Activated gamma-delta T cell (primary cell): ENCODE measurements around the gene CHMP6.

Source experiments
- DNase-seq: peaks from one replicate; lab custom pipeline; 2025; lab: John Stamatoyannopoulos, UW
- total RNA-seq, 2 donors: gene quantifications; one replicate each; lab custom pipeline; 2026; lab: John Stamatoyannopoulos, UW

Gene CHMP6
- 32.8 to 34.0 reads per million in 2 donors for total RNA-seq

DNA sequence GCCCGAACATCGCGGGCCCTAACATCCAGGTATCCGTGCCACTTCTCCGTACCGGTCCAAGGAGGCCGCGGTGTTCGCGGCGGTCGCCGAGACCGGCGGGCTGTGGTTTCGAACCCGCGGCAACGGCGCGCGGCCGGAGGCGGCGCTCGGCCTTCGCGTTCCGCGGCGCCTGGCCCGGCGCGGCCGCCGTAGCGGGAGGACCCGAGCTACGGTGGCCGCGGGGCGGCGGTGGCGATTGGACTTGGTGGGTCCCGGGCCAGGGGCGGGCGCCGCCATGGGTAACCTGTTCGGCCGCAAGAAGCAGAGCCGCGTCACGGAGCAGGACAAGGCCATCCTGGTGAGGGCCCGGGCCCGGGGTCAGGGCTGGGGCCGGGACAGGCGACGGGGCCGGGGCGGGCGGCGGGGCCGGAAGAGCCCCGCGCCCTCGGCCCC is at the start of gene CHMP6:
Gene CHMP6, plus strand, starts transcription at position 197 of the 432 bp plus-strand sequence. Its CDS starts 78 bp downstream, at position 275.
- peak; percentile 64 for DNase-seq

DNA sequence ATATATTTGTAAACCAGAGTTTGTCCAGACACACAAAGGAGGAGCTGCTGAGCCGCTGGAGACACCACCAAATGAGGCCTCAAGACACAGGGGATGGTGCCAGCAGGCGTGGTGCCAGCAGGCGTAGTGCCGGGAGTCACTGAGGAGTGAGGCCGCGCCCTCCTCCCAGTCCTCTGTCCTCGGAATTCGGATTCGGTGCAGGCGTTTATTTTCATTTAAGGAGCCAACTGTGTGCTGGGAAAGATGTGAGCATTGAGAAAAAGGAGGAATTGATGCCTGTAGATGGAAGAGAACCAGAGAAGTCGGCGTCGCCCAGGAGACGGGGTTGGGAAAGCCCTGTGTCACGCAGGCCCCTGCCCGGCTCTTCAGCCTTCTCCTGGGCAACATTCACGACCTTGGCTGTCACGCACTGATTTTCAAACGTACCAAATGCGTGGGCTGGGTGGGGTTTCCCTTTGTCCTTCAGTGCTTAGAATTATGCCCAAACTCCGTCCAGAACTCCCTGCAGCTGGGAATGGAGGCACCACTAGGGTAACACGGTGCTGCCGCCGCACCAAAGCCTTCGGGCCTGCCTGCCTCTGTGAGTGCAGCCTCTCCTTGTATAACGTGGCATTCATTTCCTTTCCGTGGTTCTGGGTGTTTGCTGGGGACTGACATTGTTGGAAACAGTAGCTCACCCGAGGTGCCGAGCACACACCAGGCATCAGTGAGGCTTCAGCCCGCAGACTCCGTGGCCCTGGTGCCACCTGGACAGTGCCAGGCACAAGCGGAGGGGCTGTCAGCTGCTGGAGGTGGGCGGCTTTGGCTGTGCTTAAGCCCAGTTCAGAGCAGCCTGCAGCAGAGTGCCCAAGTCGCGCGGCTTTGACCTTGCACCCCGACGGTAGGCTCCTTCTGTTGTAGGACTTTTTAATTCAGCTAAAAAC is 49.0 kb upstream of the CHMP6 start:
- DNase-seq, result no peak

DNA sequence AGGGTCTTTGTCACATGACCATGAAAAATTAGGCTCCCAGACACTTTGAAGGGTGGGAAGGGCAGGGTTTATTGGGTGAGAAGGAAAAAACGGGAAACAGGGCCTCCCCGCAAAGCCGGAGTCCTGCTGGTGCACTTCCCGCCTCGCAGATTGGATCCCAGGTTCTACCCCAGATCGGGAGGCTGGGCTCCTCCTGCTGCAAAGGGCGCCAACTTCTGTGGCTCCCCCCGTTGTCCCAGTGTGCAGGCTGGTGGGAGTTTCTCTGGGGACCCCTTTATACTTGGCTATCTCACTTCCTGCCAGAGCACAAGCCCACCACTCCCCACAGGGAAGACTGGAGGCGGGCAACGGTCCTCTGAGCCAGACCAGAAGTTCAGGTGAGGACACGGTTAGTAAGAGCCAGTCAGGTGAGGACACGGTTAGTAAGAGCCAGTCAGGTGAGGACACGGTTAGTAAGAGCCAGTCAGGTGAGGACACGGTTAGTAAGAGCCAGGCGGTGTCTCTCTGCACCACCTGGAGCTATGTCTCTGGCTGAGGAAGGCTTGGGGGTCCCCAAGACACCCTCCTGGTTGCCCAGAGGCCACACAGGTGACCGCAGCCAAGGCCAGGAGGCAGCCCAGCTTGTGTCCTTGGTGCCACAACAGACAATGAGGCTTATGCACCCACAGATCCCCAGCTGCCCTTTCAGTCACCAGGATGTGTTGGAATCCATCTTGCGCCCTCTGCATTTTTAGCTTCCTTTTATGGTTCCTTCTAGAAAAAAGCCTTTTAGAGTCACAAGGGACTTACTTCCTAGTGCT is 48.1 kb upstream of the CHMP6 start:
- no peak for DNase-seq

DNA sequence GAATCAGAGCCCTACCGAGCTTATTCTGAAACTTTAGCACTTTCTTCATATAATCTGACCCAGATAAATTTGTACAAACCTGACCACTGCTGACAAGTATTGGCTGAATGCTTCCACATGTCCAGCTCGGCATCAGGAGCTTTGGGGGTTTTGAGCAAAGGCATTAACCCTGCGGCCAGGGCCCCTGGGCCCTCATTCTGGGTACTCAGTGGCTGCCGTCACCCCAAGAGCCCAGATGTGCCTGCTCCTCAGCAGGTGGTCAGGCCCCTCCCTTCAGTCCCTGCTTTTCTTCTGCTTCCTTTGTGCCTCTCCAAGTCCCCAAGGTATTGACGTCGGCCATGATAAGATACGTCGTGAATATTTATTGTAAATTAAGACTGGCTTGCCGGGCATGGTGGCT is 47.3 kb upstream of the CHMP6 start:
- DNase-seq, result no peak

DNA sequence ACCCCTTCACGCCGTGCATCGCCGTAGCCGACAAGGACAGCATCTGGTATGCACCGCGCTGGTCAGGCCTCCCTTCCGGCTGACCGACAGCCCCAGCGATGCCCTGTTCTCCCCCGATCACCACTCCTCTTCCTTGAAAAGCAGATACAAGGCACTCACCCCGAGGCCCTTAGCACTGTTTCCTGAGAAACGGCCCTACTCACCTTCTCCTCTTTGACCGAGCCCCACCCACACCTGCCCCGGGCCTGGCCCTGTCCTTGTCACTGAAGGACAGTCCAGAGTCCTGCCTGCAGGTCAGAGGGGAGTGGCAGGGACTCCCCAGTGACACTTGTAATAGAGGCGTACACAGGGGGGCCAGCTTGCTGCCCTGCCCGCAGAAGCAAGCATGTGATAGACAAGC is 45.9 kb upstream of the CHMP6 start:
- DNase-seq, result no peak

DNA sequence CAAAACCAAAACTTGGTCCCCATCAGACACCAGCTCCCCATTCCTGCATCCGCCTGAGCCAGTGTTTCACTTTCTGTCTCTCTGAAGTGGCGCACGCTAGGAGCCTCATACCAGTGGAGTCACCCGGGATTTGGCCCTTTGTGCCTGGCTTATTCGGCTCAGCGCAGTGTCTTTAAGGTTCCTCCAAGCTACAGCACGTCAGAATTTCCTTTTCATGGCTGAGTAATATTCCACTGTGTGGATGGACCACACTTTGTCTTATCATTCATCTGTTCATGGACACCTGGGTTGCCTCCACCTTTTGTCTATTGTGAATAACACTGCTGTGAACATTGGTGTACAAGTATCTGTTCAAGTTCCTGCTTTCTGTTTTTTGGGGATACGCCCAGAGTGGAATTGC is 45.2 kb upstream of the CHMP6 start:
- no peak for DNase-seq

DNA sequence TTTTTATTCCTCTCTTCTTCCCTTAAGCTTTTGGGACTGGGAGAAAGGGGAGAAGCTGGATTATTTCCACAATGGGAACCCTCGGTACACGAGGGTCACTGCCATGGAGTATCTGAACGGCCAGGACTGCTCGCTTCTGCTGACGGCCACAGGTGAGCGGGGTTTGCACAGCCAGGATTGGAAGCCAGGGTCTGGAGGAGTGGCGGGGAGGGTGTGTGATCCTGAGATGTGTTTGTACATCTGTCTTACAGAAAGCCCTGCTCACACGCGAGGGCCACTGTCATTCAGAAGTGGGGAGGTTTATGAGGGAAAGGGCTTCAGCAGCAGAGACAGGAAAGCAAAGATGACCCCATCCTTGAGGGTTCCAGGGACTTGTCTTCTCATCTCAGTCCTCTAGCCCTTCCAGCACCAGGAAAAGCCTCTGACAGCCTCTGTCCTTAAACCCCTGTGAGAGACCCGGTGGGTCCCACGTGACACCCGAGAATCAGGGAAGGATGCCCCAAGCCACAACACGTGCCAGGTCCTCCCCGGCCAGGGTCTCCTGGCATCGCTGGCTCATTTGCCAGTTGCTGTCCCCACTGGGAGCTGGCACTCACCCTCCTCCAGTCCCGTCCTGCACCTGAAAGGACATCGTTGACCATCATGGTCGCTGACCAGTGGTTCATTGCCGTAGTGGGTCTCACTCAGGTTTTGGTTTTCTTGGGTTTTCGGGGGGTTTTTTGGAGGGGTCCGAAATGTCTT is 44.3 kb upstream of the CHMP6 start:
- DNase-seq, result no peak

DNA sequence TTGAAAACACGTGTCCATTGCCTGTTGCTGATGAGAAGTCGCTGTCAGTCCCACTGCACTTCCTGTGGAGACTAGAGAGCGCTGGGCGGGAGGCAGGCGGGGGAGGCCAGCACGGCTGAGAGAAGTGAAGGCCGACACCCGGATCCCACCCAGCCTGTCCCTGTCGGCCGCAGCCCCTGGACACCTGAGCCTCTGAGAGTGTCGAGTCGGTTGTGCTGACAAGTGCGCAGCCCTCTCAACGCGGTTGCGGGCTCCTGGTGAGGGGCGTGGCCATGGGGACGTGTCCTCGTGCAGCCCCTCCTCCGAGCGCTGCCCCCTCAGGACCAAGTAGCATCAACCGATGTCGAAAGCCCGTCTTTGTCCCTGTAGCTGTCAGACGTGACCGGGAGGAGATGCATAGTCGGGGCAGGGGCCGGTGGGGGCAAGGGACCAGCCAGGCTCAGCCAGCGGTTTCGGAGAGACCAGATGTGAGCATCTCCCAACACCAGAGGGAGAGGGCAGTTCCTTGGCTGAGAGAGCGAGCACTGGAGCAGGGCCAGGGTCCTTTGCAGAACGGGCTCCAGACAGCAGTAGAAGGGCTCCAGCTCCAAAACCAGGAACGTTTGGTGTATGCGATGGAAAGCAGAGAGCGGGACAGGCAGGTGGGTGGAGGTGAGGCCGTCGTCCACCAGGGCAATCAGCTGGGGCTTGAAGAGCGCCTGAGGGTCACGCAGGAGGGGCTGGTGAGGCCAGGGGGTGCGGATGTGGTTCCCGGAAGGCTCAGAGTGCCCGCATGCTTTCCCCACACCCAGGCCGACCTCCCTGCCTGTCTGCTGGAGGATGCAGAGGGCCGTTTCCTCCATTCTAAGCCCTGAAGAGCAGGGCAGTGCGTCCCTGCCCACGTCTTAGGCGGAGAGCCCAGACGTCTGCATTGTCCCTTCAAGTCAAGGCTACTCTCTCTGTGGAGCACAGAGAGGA is 43.3 kb upstream of the CHMP6 start:
- no peak for DNase-seq

DNA sequence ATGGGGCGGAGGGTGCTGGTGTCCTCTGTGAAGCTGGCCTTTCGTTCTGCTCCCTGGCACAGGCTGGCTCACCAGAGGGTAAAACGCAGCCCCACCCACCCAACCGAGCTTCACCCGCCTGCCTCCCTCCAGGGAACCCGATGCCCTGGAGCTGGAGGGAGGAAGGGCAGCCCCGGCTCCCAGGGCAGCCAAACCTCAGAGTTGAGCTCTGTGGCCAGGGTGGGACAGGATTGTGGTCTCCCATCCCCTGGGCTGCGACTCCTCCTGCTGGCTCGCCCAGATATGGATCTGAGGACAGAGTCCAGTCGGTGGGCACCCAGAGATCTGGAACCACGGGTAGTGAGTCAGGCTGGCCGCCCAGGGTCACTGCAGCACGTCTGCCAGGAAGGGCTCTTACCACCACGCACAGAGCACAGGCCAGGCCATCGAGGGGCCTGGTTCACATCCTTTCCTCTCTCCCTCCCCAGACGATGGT is 42.6 kb upstream of the CHMP6 start:
- DNase-seq, result no peak

DNA sequence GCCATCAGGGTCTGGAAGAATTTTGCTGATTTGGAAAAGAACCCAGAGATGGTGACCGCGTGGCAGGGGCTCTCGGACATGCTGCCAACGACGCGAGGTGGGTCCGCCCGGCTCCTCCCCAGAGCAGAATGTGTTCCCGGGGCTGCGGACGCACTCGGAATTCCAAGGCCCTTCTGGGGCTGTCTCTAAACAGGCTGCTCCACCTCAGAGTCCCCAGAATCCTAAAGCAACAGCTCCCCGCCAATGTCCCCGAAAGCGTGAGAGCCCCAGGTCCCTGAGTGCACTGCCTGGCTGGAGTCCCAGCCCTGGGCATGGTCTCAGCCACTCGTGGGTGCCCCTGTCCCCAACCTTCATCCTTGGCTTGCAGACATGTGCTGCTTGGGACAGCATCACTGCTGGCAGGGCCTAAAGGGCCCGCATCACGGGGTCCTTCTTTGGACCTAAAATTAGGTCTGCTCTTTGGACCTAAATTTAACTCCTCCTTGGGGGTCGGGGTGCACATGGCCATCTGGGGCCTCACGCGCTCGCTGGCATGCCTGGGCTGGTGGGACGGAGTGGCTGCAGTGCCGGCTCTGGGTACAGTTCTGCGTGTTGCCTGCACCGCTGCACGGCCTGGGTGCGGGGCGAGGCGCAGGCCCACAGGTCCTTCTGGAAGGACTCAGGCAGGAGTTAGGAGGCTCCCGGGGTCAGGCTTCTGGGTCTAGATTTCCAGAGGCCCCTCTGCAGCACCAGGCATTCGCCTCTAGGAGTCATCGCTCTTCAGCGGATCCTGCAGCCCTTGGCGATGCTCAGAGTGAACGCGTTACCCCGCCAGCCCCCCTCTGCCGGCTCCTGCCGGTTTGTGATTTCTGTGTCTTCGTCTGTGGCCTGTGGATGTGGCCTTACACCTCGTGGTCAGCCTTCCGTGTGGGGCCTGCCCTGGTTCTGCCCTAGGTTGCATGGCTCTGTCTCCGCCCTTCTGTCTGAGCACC is 41.9 kb upstream of the CHMP6 start:
- DNase-seq, result no peak

DNA sequence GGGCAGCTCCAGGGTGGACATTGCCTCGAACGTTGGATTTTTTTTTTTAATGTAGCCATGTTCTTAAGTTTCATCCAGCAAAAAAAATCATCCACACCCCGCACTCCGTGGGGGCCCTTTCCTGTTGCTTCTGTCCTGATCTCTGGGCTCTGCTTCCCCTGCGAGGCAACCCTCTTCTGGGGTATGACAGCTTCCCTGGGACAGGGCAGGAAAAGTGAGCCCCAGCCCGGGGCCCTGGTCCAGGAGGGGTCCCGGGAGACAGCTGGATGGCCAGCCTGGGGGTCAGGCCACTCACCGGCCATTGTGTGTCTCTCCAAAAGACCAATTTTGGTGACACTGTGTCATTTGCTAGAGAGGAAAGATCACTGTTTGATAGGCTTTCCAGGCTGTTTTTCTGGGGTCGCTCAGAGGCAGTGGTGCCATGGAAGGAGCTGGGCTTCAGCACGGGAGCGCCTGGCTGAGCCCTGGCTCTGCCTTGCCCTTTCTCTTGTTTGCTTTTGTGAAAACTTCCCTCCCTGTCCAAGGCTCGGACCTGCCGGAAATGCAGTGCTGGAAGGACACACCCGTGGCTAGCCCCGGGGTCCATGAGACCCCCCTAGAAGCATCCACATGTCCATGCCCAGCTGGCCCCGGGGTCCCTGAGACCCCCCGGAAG is 41.0 kb upstream of the CHMP6 start:
- DNase-seq, result no peak

DNA sequence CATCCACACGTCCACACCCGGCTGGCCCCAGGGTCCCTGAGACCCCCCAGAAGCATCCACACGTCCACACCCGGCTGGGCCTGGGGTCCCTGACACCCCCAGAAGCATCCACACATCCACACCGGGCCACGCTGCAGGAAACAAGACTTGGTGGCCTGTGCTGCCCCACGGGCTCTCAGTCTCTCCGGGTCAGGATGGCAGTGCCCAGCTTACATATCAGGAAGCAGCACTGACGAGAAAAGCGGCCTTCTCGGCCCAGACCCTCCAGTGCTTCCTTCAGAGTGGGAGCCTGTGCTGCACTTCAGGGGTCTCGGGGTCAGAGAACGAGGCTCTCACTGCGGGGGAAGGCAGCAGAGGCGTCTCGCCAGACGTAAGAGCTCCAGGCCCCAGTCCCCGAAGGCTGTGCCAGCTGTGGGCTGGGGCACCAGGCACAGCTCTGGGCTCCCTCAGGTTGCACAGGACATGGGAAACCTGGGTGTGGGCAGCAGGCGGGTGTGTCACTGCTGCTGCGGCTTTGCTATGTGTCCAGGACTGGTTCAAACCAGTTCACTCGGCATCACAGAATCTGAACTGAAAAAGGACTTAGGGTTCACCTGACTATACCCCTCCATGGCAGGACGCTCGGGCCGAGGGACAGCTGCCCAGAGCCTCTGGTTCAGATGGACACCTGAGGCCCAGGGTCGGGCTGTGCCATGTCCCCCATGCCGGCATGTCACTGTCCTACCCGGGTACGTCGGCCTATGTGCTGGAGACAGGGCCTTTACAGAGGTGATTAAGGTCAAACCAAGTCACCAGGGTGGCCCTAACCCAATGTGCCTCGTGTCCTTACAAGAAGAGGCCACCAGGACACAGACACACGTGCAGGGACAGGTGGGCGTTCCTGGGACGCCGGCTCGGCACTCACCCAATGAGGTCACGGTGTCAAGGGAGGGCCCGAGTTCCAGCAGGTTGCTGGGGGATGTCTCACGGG is 40.2 kb upstream of the CHMP6 start:
- DNase-seq, result no peak

DNA sequence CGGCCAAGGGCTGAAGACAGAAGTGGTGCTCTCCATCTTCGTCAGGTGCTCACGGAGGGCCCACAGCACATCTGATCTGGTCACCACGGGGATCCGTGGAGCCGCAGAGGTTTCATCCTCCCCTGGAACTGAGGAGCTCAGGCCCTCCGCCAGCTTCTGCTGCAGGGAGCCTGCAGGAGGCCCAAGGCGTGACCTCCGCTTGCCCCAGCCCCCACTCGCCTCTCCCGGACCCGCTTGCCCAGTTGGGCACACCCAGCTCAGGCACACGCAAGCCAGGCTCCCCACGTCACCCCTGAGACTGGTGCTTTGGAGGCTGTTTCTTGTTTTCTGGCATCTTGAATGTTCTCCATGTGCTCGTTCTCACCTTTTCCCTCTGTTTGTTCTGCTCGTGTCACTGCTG is 39.4 kb upstream of the CHMP6 start:
- no peak for DNase-seq

DNA sequence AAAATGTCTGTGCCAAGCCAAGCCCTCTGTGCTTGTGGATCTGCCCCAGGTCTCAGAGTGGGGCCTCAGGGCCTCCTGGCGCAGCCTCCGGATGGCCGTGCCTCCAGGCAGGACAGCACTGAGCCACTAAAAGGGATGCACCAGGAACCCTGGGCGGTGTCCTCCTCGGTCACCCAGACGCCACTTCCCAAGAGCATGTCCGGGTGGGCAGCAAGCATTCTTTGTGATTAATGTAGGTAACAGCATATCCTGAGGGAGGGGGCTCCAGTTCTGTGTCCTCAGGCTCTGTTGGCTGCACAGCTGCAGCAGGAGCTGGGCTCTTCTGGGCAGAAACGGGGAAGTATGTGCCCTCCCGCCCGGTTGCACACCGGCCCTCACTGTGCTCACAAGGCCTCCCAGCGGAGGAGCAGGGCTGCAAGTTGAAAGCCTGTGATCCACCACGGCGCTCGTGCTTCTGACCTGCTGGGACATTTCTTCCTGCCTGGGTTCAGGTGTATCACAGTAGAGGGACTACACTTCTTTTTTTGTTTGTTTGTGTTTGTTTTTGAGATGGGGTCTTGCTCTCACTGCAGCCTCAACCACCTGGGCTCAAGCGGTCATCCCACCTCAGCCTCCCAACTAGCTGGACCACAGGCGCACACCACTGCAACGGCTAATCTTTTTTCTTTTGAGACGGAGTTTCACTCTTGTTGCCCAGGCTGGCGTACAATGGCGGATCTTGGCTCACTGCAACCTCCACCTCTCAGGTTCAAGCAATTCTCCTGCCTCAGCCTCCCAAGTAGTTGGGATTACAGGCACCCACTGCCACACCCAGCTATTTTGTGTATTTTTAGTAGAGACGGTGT is 37.9 kb upstream of the CHMP6 start:
- DNase-seq, result no peak

DNA sequence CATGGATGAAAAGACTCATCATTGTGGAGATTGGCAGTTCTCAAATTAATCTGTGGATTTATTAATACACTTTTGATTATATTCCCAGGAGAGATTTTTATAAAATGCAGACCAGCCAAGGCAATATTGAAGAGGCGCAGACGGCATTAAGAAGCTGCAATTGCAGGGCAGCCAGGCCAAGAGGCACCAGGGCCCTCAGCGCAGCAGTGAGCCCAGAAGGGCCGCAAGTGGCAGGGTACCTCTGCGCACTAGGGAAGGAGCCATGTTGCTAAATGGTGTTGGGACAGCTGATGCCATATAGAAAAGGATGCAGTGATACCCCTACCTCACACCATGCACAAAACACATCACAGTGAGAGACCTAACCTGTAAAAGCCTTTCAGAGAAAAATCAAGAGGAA is 36.6 kb upstream of the CHMP6 start:
- DNase-seq, result no peak

DNA sequence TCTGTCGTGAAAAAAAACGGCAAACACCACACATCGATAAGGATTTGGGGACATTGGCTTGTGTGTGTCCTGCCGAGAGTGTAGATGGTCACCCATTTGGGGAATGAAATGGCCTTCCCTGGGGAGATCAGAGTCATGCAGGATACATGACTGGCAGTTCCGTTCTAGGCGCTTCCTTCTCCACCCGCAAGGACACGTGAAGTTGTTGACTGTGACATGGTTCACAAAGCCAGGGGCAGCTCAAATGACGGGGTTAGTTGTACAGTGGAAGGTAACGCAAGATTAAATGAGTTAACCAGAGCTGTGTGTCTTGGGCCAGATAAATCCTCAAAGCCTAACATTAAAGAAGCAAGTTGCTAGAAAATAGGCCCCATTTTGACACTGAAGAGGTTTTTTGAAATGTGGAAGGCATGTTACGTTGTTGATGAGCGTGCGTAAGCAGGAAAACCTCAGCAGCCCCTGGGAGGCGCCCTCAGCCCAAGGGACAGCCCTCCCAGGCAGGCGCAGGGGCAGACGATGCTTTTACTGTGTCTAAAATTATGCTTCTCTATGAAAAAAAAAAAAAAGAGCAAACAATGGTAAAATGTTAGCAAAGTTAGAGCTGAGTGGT is 35.9 kb upstream of the CHMP6 start:
- DNase-seq, result no peak
